Spleen (tissue), 11 donors: Measurements from ENCODE around the gene BRINP2. TPM values are rescaled to one million over a fixed set of nuclear protein-coding genes. Genes with fewer than 3 reads are reported as not detected.
A peak's percentile ranks its signal among the peaks of the same experiment; 100 is the strongest.

Source experiments
- DNase-seq: peaks from one replicate; pipeline ENCODE4 v3.0.0-alpha.2; 2020
- H3K27ac ChIP-seq, 8 donors: fragments of 200-600 bp; sonication (generic) in 7 of 8; 1 replicate in 4 of 8; 2 replicates in 4 of 8; pipeline versions ENCODE4 v1.5.0 to v1.8.0; 2016 to 2021; ENCODE audit warnings: inconsistent platforms in 4 of 8, mild to moderate bottlenecking in 4 of 8, moderate library complexity in 1 of 8
- H3K27me3 ChIP-seq, 7 donors: fragments of 200-600 bp; sonication (generic) in 6 of 7; replicated peaks in 1 of 7; 1 replicate in 4 of 7; 2 replicates in 3 of 7; pipeline versions ENCODE4 v1.5.0 to v1.8.0; 2016 to 2021; ENCODE audit warnings: inconsistent platforms in 3 of 7, mild to moderate bottlenecking in 1 of 7
- H3K36me3 ChIP-seq, 6 donors: fragments of 200-600 bp; sonication (generic) in 5 of 6; 1 replicate in 4 of 6; 2 replicates in 2 of 6; pipeline versions ENCODE4 v1.5.0 to v1.8.0; 2016 to 2021; ENCODE audit warnings: inconsistent platforms in 2 of 6
- H3K4me1 ChIP-seq, 6 donors: fragments of 200-600 bp; sonication (generic) in 5 of 6; 1 replicate in 3 of 6; 2 replicates in 3 of 6; pipeline versions ENCODE4 v1.5.0 to v1.8.0; 2016 to 2021; ENCODE audit warnings: inconsistent platforms in 3 of 6
- H3K4me3 ChIP-seq, 8 donors: fragments of 200-600 bp; sonication (generic) in 7 of 8; 1 replicate in 4 of 8; 2 replicates in 4 of 8; pipeline versions ENCODE4 v1.5.0 to v1.8.0; 2016 to 2021; ENCODE audit warnings: inconsistent platforms in 4 of 8, mild to moderate bottlenecking in 4 of 8, moderate library complexity in 2 of 8
- H3K9me3 ChIP-seq, 8 donors: fragments of 200-600 bp; sonication (generic) in 7 of 8; 1 replicate in 4 of 8; 2 replicates in 4 of 8; pipeline versions ENCODE4 v1.5.0 to v1.8.0; 2016 to 2021; ENCODE audit warnings: inconsistent platforms in 4 of 8
- POLR2A ChIP-seq, 3 donors: fragments of 450-650 bp; IDR thresholded peaks; one replicate each; pipeline ENCODE4 v1.5.1; 2017; ENCODE audit warnings: antibody characterized with exemption in 3 of 3, mild to moderate bottlenecking in 1 of 3
- POLR2AphosphoS5 ChIP-seq, 3 donors: sonication (generic); formaldehyde crosslinking; IDR thresholded peaks; one replicate each; pipeline ENCODE4 v1.5.1; 2017; ENCODE audit warnings: antibody characterized with exemption in 3 of 3
- WGBS, 5 donors: extraction: QIAGEN DNeasy Blood & Tissue Kit in 3 of 5; methylation state at CpG; one replicate each; pipeline versions ENCODE4 v1.1.5 to v1.1.7; 2013 to 2018; 5-methylcytosine and 5-hydroxymethylcytosine counted together
- intact Hi-C: fragments of 100-400 bp; cut with DNase I; formaldehyde crosslinking; loops from one replicate; pipeline ENCODE4 v1.15.0; 2023; ENCODE audit warnings: low total_unique reads
- polyA plus RNA-seq, 3 donors: library from polyadenylated mRNA; stranded (reverse); fragments of 200-250 nt; gene quantifications; one replicate each; pipeline ENCODE4 v1.2.1, GENCODE V29; 2013
- total RNA-seq, 7 donors: library from RNA; depleted of rRNA in 3 of 7; stranded (reverse); fragments of >200 nt in 3 of 7; fragmentation: NEBNext Ultra II Directional in 4 of 7; extraction: Animal tissue kit (Norgen Biotek cat#: 25700) in 4 of 7; gene quantifications; one replicate each; pipeline versions ENCODE4 v1.1.0 to v1.2.1, GENCODE V29; 2016 to 2021
- TF ChIP-seq, protein P1 (sequence below), 11 experiments: fragments of 200-600 bp in 7 of 11; fragments of 450-650 bp in 4 of 11; sonication (generic) in 4 of 11; IDR thresholded peaks in 8 of 11; conservative IDR thresholded peaks in 3 of 11; 1 replicate in 7 of 11; 2 replicates in 4 of 11; pipeline versions ENCODE4 v1.4.0 to v1.8.0; 2016 to 2021; ENCODE audit warnings: antibody characterized with exemption in 11 of 11, inconsistent platforms in 4 of 11, mild to moderate bottlenecking in 1 of 11
- donor health status: healthy with polysubstance abuse.
- donor health status: DM: no; HTN: no; CAD: no; lungs with moderate emphysema.
- donor health status: DM: no; HTN: no; CAD: no.
- donor health status: Bipolar disorder and iron deficiency.
- donor health status: healthy.
- donor health status: DM: no; HTN: no; CAD: no.
- donor health status: DM: yes; HTN: yes; CAD: no.

BRINP2 gene
- total and polyA plus RNA-seq, 10 donors: 0.33 to 1.5 (median 0.74) TPM

GRCh38 chr1:177185209-177185608 is 14.5 kb downstream of the BRINP2 start:
- Histone ChIP-seq H3K36me3 (no peaks in the 10 kb centered on the region), H3K9me3 (no peaks in the 10 kb centered on the region), H3K27ac (no peak overlapping the region), H3K27me3 (peaks cover 0 to 23% (median 0%) of the 10 kb centered on the region in 7 donors), H3K4me1 (peaks cover 0 to 10% (median 8%) of the 10 kb centered on the region in 6 donors), H3K4me3 (no peak overlapping the region)
- no peak for TF ChIP-seq POLR2AphosphoS5 (IDR thresholded peaks at IDR 0.05)
- TF ChIP-seq, protein P1, sequence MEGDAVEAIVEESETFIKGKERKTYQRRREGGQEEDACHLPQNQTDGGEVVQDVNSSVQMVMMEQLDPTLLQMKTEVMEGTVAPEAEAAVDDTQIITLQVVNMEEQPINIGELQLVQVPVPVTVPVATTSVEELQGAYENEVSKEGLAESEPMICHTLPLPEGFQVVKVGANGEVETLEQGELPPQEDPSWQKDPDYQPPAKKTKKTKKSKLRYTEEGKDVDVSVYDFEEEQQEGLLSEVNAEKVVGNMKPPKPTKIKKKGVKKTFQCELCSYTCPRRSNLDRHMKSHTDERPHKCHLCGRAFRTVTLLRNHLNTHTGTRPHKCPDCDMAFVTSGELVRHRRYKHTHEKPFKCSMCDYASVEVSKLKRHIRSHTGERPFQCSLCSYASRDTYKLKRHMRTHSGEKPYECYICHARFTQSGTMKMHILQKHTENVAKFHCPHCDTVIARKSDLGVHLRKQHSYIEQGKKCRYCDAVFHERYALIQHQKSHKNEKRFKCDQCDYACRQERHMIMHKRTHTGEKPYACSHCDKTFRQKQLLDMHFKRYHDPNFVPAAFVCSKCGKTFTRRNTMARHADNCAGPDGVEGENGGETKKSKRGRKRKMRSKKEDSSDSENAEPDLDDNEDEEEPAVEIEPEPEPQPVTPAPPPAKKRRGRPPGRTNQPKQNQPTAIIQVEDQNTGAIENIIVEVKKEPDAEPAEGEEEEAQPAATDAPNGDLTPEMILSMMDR (IDR thresholded peaks at IDR 0.05 in 8 of 11, conservative IDR thresholded peaks at IDR 0.05 in 3 of 11): peak in 6 of 11 experiments; percentile 22 to 54 (median 40)
- DNase-seq: no peak
- intact Hi-C loops: no loop called here
- WGBS, 5 donors: 74 to 81% (median 76%) methylated on average over 5 of the region's 5 CpGs

GRCh38 chr1:177186639-177187038 is 15.9 kb downstream of the BRINP2 start:
- TF ChIP-seq, protein P1 (IDR thresholded peaks at IDR 0.05 in 8 of 11, conservative IDR thresholded peaks at IDR 0.05 in 3 of 11): no peak
- TF ChIP-seq POLR2A (IDR thresholded peaks at IDR 0.05) (no peak), POLR2AphosphoS5 (IDR thresholded peaks at IDR 0.05) (no peak)
- H3K36me3 ChIP-seq: no peaks in the 10 kb centered on the region
- intact Hi-C loops: no loop called here
- no peak overlapping the region for H3K27ac ChIP-seq
- 77 to 98% (median 93%) methylated on average over 2 of the region's 2 CpGs for WGBS, 5 donors
- H3K9me3 ChIP-seq: no peaks in the 10 kb centered on the region
- DNase-seq: no peak
- no peak overlapping the region for H3K4me3 ChIP-seq
- peaks cover 0 to 10% (median 0%) of the 10 kb centered on the region in 7 donors for H3K27me3 ChIP-seq
- peaks cover 0 to 4% (median 2%) of the 10 kb centered on the region in 6 donors for H3K4me1 ChIP-seq

DNA sequence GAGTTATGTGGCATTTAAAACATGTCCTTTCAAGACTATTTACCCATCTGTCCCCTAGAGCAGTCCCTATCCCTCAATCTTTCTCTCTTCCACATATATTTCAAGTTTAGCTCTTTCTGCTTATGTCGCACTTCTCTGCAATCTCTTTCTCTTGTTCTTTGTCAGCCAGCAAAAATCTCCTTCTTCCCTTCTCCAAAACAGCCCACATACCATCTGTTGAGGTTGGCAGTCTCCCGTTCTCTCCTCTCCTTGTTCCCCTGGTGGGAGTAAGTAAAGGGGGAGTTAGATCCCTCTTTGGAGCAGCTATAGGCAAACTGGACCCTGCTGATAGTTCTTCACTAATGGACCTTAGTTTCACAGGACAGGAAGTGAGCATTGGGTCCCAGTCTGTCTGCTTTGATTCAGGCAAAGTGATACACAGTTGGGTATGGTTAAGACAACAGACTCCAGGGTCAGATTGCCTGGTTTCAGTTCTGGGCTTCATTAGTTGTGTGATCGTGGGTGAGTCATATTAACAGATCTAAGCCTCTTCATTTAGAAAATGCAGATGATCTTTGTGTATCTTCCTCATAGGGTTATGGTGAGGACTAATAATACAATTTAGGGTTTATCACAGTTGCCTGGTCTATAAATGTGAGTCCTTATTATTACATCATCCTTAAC is 19.7 kb downstream of the BRINP2 start:
- TF ChIP-seq POLR2AphosphoS5 (IDR thresholded peaks at IDR 0.05): no peak
- TF ChIP-seq POLR2A (IDR thresholded peaks at IDR 0.05): no peak
- TF ChIP-seq, protein P1 (IDR thresholded peaks at IDR 0.05 in 8 of 11, conservative IDR thresholded peaks at IDR 0.05 in 3 of 11): no peak
- no peaks in the 10 kb centered on the region for H3K27me3 ChIP-seq
- no peaks in the 10 kb centered on the region for H3K4me1 ChIP-seq
- WGBS, 5 donors: 70 to 82% (median 76%) methylated on average over 3 of the region's 3 CpGs
- DNase-seq: no peak
- intact Hi-C loops: no loop called here
- H3K36me3 ChIP-seq: no peaks in the 10 kb centered on the region
- H3K4me3 ChIP-seq: no peak overlapping the region
- H3K27ac ChIP-seq: no peak overlapping the region
- no peaks in the 10 kb centered on the region for H3K9me3 ChIP-seq

DNA sequence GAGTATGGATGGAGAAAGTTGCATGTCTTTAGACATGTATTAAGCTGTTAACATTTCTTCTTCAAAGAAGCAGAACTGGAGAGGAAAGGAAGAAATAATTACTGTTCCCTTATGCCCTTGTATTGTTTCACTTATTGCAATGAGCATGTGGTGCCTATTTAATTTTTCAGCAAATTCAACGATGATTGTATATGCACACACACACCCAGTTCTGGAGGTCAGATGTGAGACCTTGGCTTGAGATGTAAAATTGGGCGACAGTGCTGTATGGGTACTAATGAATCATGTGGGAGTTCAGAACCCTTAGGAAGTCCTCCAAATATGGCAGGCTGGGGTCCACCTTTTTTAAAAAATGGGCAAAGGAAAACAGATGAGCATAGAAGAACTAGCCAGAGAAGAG is 27.5 kb downstream of the BRINP2 start:
- 64 to 87% (median 76%) methylated on average over 2 of the region's 2 CpGs for WGBS, 5 donors
- Histone ChIP-seq H3K4me3 (no peak overlapping the region), H3K27ac (no peak overlapping the region), H3K27me3 (no peaks in the 10 kb centered on the region), H3K36me3 (no peaks in the 10 kb centered on the region), H3K9me3 (no peaks in the 10 kb centered on the region), H3K4me1 (no peaks in the 10 kb centered on the region)
- intact Hi-C loops: no loop called here
- TF ChIP-seq, protein P1 (IDR thresholded peaks at IDR 0.05 in 8 of 11, conservative IDR thresholded peaks at IDR 0.05 in 3 of 11): no peak
- TF ChIP-seq POLR2AphosphoS5 (IDR thresholded peaks at IDR 0.05) (no peak), POLR2A (IDR thresholded peaks at IDR 0.05) (no peak)
- no peak for DNase-seq
